ENCODE measurements around the gene RAD51. TPM values are rescaled to one million over a fixed set of nuclear protein-coding genes. Genes with fewer than 3 reads are reported as not detected.

RAD51 gene
- total RNA-seq, 1 experiment from 2014 or later = 14.5 TPM

DNA sequence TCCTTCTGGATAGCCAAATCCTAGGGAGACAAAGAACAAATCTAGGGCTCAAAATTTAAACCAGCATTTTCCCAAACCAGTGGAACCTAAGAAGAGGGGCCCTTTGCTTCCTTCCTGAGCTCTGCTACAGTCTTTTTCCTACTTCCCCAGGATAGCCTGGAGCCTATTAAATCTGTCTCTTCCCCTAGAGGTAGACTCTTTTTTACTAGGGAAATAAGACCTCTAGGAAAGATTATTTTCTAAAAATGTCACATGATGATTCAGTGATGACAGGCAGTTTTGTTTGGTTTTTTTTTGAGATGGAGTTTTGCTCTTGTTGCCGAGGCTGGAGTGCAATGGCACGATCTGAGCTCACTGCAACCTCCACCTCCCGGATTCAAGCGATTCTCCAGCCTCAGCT, 41.6 kb downstream of the RAD51 start:
- TF ChIP-seq, protein P1, sequence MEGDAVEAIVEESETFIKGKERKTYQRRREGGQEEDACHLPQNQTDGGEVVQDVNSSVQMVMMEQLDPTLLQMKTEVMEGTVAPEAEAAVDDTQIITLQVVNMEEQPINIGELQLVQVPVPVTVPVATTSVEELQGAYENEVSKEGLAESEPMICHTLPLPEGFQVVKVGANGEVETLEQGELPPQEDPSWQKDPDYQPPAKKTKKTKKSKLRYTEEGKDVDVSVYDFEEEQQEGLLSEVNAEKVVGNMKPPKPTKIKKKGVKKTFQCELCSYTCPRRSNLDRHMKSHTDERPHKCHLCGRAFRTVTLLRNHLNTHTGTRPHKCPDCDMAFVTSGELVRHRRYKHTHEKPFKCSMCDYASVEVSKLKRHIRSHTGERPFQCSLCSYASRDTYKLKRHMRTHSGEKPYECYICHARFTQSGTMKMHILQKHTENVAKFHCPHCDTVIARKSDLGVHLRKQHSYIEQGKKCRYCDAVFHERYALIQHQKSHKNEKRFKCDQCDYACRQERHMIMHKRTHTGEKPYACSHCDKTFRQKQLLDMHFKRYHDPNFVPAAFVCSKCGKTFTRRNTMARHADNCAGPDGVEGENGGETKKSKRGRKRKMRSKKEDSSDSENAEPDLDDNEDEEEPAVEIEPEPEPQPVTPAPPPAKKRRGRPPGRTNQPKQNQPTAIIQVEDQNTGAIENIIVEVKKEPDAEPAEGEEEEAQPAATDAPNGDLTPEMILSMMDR (IDR thresholded peaks at IDR 0.05; ENCODE audit: unreplicated experiment) = no peak
- intact Hi-C loops (cut with micrococcal nuclease; ENCODE audit: unreplicated experiment) = no loop called here
- H3K4me1 Mint-ChIP-seq (ENCODE audit: low read depth, unreplicated experiment) = no peaks in the 10 kb centered on the region
- H3K9me3 Mint-ChIP-seq (ENCODE audit: low read depth, unreplicated experiment) = no peaks in the 10 kb centered on the region
- no peak overlapping the region for H3K4me3 Mint-ChIP-seq (ENCODE audit: low read depth, unreplicated experiment)
- CTCF ChIA-PET = no interaction called here
- no TSS peak for BruUV-seq (replicated peaks)
- DNase-seq = no peak
- H3K27me3 Mint-ChIP-seq (ENCODE audit: unreplicated experiment) = no peaks in the 10 kb centered on the region
- no peak overlapping the region for H3K27ac Mint-ChIP-seq (ENCODE audit: unreplicated experiment)
- H3K36me3 Mint-ChIP-seq (ENCODE audit: insufficient read depth, unreplicated experiment) = peaks cover 10% of the 10 kb centered on the region

DNA sequence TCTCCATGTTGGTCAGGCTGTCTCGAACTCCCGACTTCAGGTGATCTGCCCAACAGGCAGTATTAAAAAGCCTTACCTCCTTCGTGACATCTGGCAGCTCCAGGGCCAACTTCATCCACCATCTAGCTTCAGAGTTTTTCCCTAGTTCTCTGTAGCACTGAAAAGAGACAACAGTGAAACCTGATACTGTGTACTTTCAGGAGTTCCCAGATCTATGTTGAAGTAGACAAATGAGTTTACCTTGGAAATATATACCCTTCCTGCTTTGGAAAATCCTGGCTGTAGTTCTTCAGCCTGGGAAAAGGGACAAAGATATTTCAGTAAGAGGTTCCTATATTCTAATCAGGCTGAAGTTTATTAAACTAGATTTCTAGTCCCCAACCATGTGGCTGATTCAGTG, 42.1 kb downstream of the RAD51 start:
- H3K36me3 Mint-ChIP-seq (ENCODE audit: insufficient read depth, unreplicated experiment) = peaks cover 10% of the 10 kb centered on the region
- CTCF ChIA-PET = no interaction called here
- no peak overlapping the region for H3K4me3 Mint-ChIP-seq (ENCODE audit: low read depth, unreplicated experiment)
- no TSS peak for BruUV-seq (replicated peaks)
- intact Hi-C loops (cut with micrococcal nuclease; ENCODE audit: unreplicated experiment) = no loop called here
- H3K9me3 Mint-ChIP-seq (ENCODE audit: low read depth, unreplicated experiment) = no peaks in the 10 kb centered on the region
- H3K27ac Mint-ChIP-seq (ENCODE audit: unreplicated experiment) = no peak overlapping the region
- no peaks in the 10 kb centered on the region for H3K27me3 Mint-ChIP-seq (ENCODE audit: unreplicated experiment)
- DNase-seq = no peak
- no peaks in the 10 kb centered on the region for H3K4me1 Mint-ChIP-seq (ENCODE audit: low read depth, unreplicated experiment)
- TF ChIP-seq, protein P1 (IDR thresholded peaks at IDR 0.05; ENCODE audit: unreplicated experiment) = no peak

DNA sequence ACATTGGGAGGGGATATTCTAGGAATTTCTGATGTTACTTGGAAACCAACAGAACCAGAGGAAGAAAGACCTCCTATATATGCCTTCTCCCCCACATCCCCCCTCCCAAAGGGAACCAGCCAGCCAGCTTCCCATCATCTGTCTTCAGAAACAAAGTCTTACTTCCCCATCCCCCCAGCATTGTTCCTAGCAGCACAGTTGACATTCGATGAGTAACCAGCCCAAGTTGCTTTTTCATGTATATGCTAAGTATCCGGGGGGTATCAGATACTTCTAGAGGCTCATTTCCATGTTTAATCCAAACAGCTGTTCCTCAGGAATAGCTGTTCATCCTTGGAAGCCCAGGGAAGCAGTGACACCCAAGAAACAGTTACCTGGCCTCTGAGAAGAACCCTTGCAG, 44.1 kb downstream of the RAD51 start:
- no TSS peak for BruUV-seq (replicated peaks)
- H3K36me3 Mint-ChIP-seq (ENCODE audit: insufficient read depth, unreplicated experiment) = peaks cover 15% of the 10 kb centered on the region
- intact Hi-C loops (cut with micrococcal nuclease; ENCODE audit: unreplicated experiment) = no loop called here
- no peaks in the 10 kb centered on the region for H3K27me3 Mint-ChIP-seq (ENCODE audit: unreplicated experiment)
- CTCF ChIA-PET = no interaction called here
- no peak overlapping the region for H3K4me3 Mint-ChIP-seq (ENCODE audit: low read depth, unreplicated experiment)
- H3K27ac Mint-ChIP-seq (ENCODE audit: unreplicated experiment) = no peak overlapping the region
- DNase-seq = no peak
- TF ChIP-seq, protein P1 (IDR thresholded peaks at IDR 0.05; ENCODE audit: unreplicated experiment) = no peak
- no peaks in the 10 kb centered on the region for H3K4me1 Mint-ChIP-seq (ENCODE audit: low read depth, unreplicated experiment)
- H3K9me3 Mint-ChIP-seq (ENCODE audit: low read depth, unreplicated experiment) = no peaks in the 10 kb centered on the region

DNA sequence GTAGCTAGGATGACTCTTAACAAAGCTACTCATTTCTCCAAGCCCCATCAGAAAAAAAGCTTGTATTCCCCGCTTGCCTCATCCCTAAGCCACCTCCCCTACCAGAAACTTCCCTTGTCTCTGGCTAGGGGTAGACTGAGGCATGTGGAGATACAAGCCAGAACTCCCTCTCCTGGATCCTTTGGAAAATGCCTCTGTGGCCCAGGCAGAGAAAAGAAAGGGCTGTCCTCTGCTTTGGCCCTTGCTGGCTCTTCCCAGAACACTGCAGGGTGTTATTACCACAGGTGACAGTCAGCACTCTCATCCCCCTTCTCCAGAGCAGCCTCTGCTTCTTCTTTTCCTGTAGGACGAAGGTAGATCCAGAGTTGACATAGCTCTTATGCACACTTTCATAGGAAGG, 44.9 kb downstream of the RAD51 start:
- Mint-ChIP-seq H3K4me3 (ENCODE audit: low read depth, unreplicated experiment) (no peak overlapping the region), H3K4me1 (ENCODE audit: low read depth, unreplicated experiment) (no peaks in the 10 kb centered on the region), H3K27ac (ENCODE audit: unreplicated experiment) (no peak overlapping the region), H3K27me3 (ENCODE audit: unreplicated experiment) (no peaks in the 10 kb centered on the region), H3K9me3 (ENCODE audit: low read depth, unreplicated experiment) (no peaks in the 10 kb centered on the region), H3K36me3 (ENCODE audit: insufficient read depth, unreplicated experiment) (peaks cover 9% of the 10 kb centered on the region)
- DNase-seq = no peak
- BruUV-seq (replicated peaks) = no TSS peak
- CTCF ChIA-PET = no interaction called here
- intact Hi-C loops (cut with micrococcal nuclease; ENCODE audit: unreplicated experiment) = no loop called here
- TF ChIP-seq, protein P1 (IDR thresholded peaks at IDR 0.05; ENCODE audit: unreplicated experiment) = no peak

DNA sequence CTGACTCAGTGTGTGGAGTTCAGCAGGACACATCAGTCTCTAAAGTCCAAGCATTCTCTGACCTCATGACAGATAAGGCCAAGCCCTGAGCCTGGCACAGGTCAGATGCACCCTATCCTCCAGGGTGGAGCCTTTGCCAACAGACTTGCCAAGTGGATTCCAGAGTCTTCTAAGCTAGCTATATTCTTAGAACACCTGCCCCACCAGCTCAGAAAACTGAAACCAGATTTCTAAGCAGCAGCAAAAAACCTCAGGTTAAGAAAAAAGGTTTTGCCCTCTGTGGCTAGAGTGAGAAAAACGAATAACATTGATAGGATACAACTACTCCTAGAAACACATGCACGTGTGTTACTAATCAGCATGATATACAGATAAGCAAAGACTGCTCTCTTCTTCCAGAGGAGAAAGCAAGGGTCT, 48.5 kb downstream of the RAD51 start:
- Mint-ChIP-seq H3K4me1 (ENCODE audit: low read depth, unreplicated experiment) (no peaks in the 10 kb centered on the region), H3K36me3 (ENCODE audit: insufficient read depth, unreplicated experiment) (peaks cover 5% of the 10 kb centered on the region), H3K27me3 (ENCODE audit: unreplicated experiment) (no peaks in the 10 kb centered on the region)

More for the DNA sequence above, 48.5 kb downstream of the RAD51 start:
- intact Hi-C loops (cut with micrococcal nuclease; ENCODE audit: unreplicated experiment) = no loop called here
- CTCF ChIA-PET = no interaction called here
- Mint-ChIP-seq H3K27ac (ENCODE audit: unreplicated experiment) (no peak overlapping the region), H3K4me3 (ENCODE audit: low read depth, unreplicated experiment) (no peak overlapping the region), H3K9me3 (ENCODE audit: low read depth, unreplicated experiment) (no peaks in the 10 kb centered on the region)
- no TSS peak for BruUV-seq (replicated peaks)
- DNase-seq = no peak
- TF ChIP-seq, protein P1 (IDR thresholded peaks at IDR 0.05; ENCODE audit: unreplicated experiment) = no peak

All from Calu3 (cell line).